Neural progenitor cell (in vitro differentiated cells): ENCODE results near the gene ZCCHC18. TPM values are rescaled to one million over a fixed set of nuclear protein-coding genes. Genes with fewer than 3 reads are reported as not detected.

Experiments
- DNase-seq: peaks from one replicate; pipeline ENCODE4 v3.0.0-alpha.2; 2016; ENCODE audit warnings: low spot score
- H2AFZ ChIP-seq: fragments of 200-600 bp; sonication (generic); replicated peaks from 2 replicates; pipeline ENCODE4 v1.6.1; 2016; ENCODE audit warnings: antibody characterized with exemption
- H3F3A ChIP-seq: fragments of 200-600 bp; sonication (generic); 2 replicates; pipeline ENCODE4 v1.6.1; 2016; ENCODE audit warnings: antibody characterized with exemption, low read depth
- H3K27ac ChIP-seq: fragments of 200-600 bp; sonication (generic); 2 replicates; pipeline ENCODE4 v1.5.1; 2016; ENCODE audit warnings: mild to moderate bottlenecking
- H3K27me3 ChIP-seq: fragments of 200-600 bp; sonication (generic); 2 replicates; pipeline ENCODE4 v1.6.1; 2016; ENCODE audit warnings: mild to moderate bottlenecking, moderate library complexity
- H3K36me3 ChIP-seq: fragments of 200-600 bp; sonication (generic); 2 replicates; pipeline ENCODE4 v1.5.1; 2016
- H3K4me1 ChIP-seq: fragments of 200-600 bp; sonication (generic); 2 replicates; pipeline ENCODE4 v1.6.1; 2016; ENCODE audit warnings: mixed run types
- H3K4me2 ChIP-seq: fragments of 200-600 bp; sonication (generic); 2 replicates; pipeline ENCODE4 v1.6.1; 2016
- H3K4me3 ChIP-seq: fragments of 200-600 bp; sonication (generic); 2 replicates; pipeline ENCODE4 v1.5.1; 2016
- H3K79me2 ChIP-seq: fragments of 200-600 bp; sonication (generic); 2 replicates; pipeline ENCODE4 v1.6.1; 2016; ENCODE audit warnings: low read depth
- H3K9ac ChIP-seq: fragments of 200-600 bp; sonication (generic); 2 replicates; pipeline ENCODE4 v1.6.1; 2016
- H3K9me3 ChIP-seq: fragments of 200-600 bp; sonication (generic); 2 replicates; pipeline ENCODE4 v1.5.1; 2016; ENCODE audit warnings: low read depth
- H4K20me1 ChIP-seq: fragments of 200-600 bp; sonication (generic); 2 replicates; pipeline ENCODE4 v1.6.1; 2016; ENCODE audit warnings: low read depth
- H3K27ac Mint-ChIP-seq: 3 replicates; pipeline ENCODE4 v1.8.0; 2021; ENCODE audit warnings: mixed read lengths
- H3K27me3 Mint-ChIP-seq: 2 replicates; pipeline ENCODE4 v1.8.0; 2022; ENCODE audit warnings: low read depth, mild to moderate bottlenecking, inconsistent platforms, moderate library complexity, mixed read lengths; ENCODE audit not compliant: insufficient read depth
- H3K36me3 Mint-ChIP-seq: 3 replicates; pipeline ENCODE4 v1.8.0; 2021; ENCODE audit warnings: mixed read lengths
- H3K4me1 Mint-ChIP-seq: 3 replicates; pipeline ENCODE4 v1.8.0; 2021; ENCODE audit warnings: mixed read lengths
- H3K4me3 Mint-ChIP-seq: 3 replicates; pipeline ENCODE4 v1.8.0; 2021; ENCODE audit warnings: mild to moderate bottlenecking, moderate library complexity, mixed read lengths
- H3K9me3 Mint-ChIP-seq: 3 replicates; pipeline ENCODE4 v1.8.0; 2020; ENCODE audit warnings: mixed read lengths
- EZH2 ChIP-seq: fragments of 200-600 bp; sonication (generic); IDR thresholded peaks from 2 replicates; pipeline ENCODE4 v1.6.1; 2017; ENCODE audit warnings: antibody characterized with exemption, mild to moderate bottlenecking, moderate library complexity
- EZH2phosphoT487 ChIP-seq: fragments of 200-600 bp; sonication (generic); IDR thresholded peaks from 2 replicates; pipeline ENCODE4 v1.6.1; 2017; ENCODE audit warnings: antibody characterized with exemption
- total RNA-seq: library from RNA; depleted of rRNA; stranded (reverse); fragments of >200 nt; gene quantifications from 2 replicates; pipeline ENCODE4 v1.2.3, GENCODE V29; 2015; ENCODE audit warnings: low replicate concordance
- TF ChIP-seq, protein P1 (sequence below): fragments of 200-600 bp; sonication (generic); IDR thresholded peaks from 2 replicates; pipeline ENCODE4 v1.5.1; 2017; ENCODE audit warnings: antibody characterized with exemption, mild to moderate bottlenecking

The ZCCHC18 gene
- total RNA-seq, 1 donor from 2014 or later: 4.6 TPM

DNA sequence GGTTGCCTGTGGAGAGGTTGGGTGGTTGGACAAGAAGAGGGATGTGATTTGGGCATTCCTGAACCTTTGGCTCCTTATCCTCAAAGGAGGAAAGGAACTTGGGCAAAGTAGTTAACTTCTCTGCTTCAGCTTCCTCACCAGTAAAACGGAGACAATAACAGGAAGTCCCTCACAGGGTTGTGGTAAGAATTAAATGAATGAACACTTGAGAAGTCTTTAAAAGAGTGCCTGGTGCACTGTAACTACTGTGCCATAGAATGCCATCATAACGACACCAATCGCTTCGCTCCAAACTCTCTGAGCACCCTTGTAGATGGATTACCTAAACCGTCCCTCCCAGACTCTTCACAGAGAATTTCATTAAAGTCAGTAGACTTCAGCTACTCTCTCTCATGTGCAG, 10.5 kb downstream of the ZCCHC18 start:
- TF ChIP-seq EZH2 (no peak), EZH2phosphoT487 (no peak)
- TF ChIP-seq, protein P1, sequence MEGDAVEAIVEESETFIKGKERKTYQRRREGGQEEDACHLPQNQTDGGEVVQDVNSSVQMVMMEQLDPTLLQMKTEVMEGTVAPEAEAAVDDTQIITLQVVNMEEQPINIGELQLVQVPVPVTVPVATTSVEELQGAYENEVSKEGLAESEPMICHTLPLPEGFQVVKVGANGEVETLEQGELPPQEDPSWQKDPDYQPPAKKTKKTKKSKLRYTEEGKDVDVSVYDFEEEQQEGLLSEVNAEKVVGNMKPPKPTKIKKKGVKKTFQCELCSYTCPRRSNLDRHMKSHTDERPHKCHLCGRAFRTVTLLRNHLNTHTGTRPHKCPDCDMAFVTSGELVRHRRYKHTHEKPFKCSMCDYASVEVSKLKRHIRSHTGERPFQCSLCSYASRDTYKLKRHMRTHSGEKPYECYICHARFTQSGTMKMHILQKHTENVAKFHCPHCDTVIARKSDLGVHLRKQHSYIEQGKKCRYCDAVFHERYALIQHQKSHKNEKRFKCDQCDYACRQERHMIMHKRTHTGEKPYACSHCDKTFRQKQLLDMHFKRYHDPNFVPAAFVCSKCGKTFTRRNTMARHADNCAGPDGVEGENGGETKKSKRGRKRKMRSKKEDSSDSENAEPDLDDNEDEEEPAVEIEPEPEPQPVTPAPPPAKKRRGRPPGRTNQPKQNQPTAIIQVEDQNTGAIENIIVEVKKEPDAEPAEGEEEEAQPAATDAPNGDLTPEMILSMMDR: no peak
- Histone ChIP-seq H2AFZ (no peak overlapping the region), H3K4me1 (no peaks in the 10 kb centered on the region), H3K27me3 (no peaks in the 10 kb centered on the region), H3K27ac (no peak overlapping the region), H4K20me1 (no peaks in the 10 kb centered on the region), H3K4me2 (no peak overlapping the region), H3K9ac (no peak overlapping the region), H3K36me3 (no peaks in the 10 kb centered on the region), H3F3A (no peaks in the 10 kb centered on the region), H3K9me3 (no peaks in the 10 kb centered on the region), H3K4me3 (no peak overlapping the region), H3K79me2 (no peaks in the 10 kb centered on the region)
- Mint-ChIP-seq H3K4me3 (no peak overlapping the region), H3K4me1 (peaks cover 15% of the 10 kb centered on the region), H3K36me3 (peaks cover 3% of the 10 kb centered on the region), H3K27ac (no peak overlapping the region), H3K9me3 (no peaks in the 10 kb centered on the region), H3K27me3 (peaks cover 2% of the 10 kb centered on the region)
- DNase-seq: no peak

DNA sequence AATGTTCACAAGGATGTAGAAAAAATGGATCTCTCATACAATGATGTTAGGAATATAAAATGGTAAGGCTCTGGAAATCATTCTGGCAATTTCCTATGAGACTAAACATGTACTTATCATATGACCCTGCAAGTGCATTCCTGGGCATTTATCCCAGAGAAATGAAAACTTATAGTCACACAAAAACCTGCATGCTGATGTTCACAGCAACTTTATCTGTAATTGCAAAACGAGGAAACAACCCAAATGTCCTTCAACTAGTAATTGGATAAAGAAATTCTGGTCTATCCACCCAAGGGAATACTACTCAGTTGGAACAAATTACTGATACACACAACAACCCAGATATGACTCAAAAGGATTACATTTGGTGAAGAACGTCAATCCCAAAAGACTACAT, 14.5 kb downstream of the ZCCHC18 start:
- no peaks in the 10 kb centered on the region for H3K36me3 ChIP-seq
- no peak overlapping the region for H3K4me3 ChIP-seq
- H3K9ac ChIP-seq: no peak overlapping the region
- Mint-ChIP-seq H3K36me3 (peaks cover 3% of the 10 kb centered on the region), H3K27me3 (peaks cover 2% of the 10 kb centered on the region), H3K4me1 (no peaks in the 10 kb centered on the region), H3K9me3 (no peaks in the 10 kb centered on the region), H3K4me3 (no peak overlapping the region), H3K27ac (no peak overlapping the region)
- DNase-seq: no peak
- H3F3A ChIP-seq: no peaks in the 10 kb centered on the region
- H3K9me3 ChIP-seq: no peaks in the 10 kb centered on the region
- H3K4me1 ChIP-seq: no peaks in the 10 kb centered on the region
- H3K4me2 ChIP-seq: no peak overlapping the region
- no peak for TF ChIP-seq EZH2
- TF ChIP-seq, protein P1: no peak
- no peak for TF ChIP-seq EZH2phosphoT487
- no peaks in the 10 kb centered on the region for H3K27me3 ChIP-seq
- H3K79me2 ChIP-seq: no peaks in the 10 kb centered on the region
- no peaks in the 10 kb centered on the region for H4K20me1 ChIP-seq
- H3K27ac ChIP-seq: no peak overlapping the region
- no peak overlapping the region for H2AFZ ChIP-seq

DNA sequence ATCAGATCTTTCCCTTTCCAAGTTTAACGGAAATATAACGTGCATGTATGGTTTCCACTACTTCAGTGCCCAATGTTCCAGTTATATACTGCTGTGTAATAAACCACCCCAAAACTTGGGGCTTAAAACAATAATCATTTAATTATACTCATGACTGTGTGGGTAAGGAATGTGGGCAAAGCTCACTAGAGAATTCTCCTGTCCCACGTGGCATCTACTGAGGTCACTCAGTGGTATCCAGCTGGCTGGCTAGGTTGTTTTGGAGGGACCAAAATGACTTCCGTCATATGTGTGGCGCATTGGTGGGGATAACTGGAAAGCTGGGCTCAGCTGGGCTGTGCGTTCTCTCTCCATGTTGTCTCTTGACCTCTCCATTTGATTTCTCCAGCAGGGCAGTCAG, 18.5 kb downstream of the ZCCHC18 start:
- Mint-ChIP-seq H3K9me3 (no peaks in the 10 kb centered on the region), H3K27me3 (peaks cover 2% of the 10 kb centered on the region), H3K27ac (no peak overlapping the region), H3K4me1 (no peaks in the 10 kb centered on the region), H3K36me3 (no peaks in the 10 kb centered on the region), H3K4me3 (no peak overlapping the region)
- Histone ChIP-seq H3K9ac (no peak overlapping the region), H4K20me1 (no peaks in the 10 kb centered on the region), H3K36me3 (no peaks in the 10 kb centered on the region), H3K9me3 (no peaks in the 10 kb centered on the region), H3K4me2 (no peak overlapping the region), H3K27ac (no peak overlapping the region), H3K27me3 (no peaks in the 10 kb centered on the region), H2AFZ (no peak overlapping the region), H3F3A (no peaks in the 10 kb centered on the region), H3K79me2 (no peaks in the 10 kb centered on the region), H3K4me1 (no peaks in the 10 kb centered on the region), H3K4me3 (no peak overlapping the region)
- TF ChIP-seq, protein P1: no peak
- no peak for TF ChIP-seq EZH2
- no peak for TF ChIP-seq EZH2phosphoT487
- no peak for DNase-seq
